Stimulated activated CD8-positive, alpha-beta memory T cell treated with anti-CD3 and anti-CD28 coated beads, Interleukin-4, amount 100 ng/mL, for 1 hour (primary cell): Measurements from ENCODE around the gene AGPAT3.
A peak's percentile ranks its signal among the peaks of the same experiment; 100 is the strongest.

Source experiments
- DNase-seq, 2 donors: peaks; one replicate each; pipeline ENCODE4 v3.0.0-alpha.2; 2020; ENCODE audit warnings: low read depth in 2 of 2, low spot score in 1 of 2

AGPAT3 gene

DNA sequence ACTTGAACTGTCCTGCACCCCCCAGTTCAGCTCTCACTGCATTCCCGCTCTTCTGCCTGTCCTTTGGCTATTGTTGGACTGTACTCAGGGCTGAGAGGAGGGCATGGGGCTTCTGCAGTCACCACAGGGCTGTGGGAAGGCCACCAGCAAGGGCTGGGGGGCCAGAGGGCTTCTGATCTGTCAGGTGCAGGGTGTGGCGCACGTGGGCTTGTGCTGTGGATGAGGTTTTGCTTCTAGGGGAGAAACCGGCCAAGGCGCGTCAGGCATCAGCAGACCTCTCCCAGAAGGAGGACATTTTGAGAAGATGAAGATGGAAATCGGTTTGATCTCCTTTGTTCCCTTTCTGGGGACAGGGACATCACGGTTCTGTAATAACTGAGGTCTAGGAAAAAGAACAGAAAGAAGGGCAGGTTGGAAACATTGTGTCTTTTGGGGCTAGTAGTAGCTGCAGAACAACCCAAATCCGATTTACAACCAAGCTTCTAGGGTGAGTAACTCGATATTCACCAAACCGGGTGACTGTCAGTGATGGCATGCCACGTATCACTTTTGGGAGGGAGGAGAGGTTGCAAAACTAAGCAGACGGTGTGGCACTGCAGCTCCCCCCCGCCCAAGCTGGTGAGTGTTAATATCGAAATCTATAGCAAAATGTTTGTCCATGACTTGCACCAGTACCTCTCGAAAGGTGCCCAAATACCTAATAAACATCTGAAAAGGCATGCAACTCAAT lies 40.9 kb downstream of the AGPAT3 start:
- no peak for DNase-seq

DNA sequence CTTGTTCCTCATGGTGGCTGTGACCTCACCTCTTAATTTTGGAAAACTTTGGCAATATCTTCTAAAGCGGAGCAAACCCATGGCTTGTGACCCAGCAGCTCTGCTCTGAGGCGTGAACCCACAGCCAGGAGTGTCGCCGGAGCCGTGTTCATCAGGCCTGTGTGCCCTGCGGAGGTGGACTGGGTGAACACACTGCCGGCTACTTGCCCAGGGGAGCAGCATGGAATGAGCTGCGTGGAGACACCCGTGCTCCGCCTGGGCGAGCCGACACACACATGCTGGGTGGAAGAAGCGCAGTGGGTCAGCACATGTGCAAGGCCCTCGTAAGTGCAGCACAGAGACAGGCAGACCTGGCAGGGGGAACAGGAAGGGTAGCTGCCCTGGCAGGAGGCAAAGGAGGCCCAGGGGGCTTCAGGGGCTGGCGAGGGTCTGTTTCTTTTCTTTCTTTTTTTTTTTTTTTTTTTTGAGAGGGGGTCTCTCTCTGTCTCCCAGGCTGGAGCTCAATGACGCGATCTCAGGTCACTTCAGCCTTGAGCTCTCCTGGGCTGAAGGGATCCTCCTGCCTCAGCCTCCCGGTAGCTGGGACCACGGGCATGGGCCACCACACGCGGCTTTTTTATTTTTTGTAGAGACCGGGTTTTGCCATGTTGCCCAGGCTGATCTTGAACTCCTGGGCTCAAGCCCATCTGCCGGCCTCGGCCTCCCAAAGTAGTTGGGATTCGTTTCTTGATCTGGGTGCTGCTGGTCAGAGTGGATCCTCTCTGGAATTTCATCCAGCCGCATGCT lies 41.8 kb downstream of the AGPAT3 start:
- no peak for DNase-seq

DNA sequence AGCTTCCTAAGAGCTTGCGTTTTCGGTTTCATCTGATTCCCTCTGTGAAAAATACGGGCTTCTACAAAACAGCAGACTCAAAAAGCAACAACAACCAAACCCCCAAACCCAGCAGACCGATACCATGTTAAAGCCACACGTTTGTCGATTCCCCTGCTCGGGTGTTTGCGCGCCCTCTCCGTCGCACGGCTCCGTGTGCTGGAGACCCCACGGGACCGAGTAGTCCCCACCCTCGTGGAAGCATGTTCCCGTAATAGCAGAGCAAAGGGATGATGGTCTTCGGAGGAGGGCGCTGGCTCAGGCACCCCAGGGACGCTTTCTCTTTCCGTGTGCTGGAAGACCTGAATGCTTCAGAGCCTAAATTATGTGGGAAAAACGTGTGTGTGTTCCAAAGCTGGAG lies 42.7 kb downstream of the AGPAT3 start:
- DNase-seq: no peak

DNA sequence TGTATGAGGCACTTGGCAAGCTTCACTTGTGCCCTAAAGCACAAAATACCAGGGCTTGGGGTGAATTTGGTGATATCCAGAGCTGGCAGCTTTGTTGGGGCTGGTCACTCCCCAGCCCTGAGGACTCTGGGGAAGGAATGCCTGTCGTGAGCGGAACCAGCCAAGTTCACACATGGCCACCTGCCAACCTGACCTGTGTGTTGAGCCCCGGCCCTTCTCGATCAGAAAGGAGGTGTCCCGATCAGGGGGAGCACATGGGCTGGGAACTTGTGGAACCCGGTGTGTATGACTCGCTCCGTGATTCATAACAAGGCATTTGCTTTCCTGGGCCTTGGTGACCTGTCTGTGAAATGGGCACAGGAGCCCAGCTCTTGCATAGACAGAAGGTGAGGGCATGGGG lies 43.1 kb downstream of the AGPAT3 start:
- no peak for DNase-seq

DNA sequence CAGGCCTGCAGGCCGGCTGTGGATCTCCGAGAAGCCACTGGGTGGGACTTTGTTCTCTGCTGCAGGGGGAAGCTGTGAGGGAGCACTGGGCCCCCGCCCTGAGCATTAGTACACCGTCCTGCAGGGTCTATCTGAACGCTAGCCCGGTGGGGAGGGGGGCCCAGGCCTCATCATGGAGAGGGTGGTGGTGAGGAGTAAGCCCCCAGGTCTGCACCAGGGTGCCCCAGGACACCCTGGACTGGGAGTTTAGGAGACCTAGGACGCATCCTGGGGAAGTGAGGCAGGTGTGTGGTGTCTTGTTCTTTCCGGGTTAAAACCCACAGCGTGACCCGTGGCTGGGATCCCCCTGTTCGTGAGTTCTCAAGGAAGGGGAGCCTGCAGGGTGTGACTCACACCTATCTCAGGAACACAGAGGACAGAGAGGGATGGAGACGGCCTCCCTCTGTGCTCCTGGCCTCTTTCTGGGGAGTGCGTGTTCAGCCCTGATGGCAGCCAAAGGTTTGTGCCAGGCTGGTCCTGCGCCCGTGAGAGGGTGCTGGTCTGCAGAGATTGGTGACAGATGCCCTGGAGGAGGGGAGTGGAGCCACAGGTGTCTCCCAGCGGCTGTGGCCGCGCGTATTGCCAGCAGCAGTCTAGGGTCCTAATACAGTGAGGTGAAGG lies 44.8 kb downstream of the AGPAT3 start:
- DNase-seq: no peak

DNA sequence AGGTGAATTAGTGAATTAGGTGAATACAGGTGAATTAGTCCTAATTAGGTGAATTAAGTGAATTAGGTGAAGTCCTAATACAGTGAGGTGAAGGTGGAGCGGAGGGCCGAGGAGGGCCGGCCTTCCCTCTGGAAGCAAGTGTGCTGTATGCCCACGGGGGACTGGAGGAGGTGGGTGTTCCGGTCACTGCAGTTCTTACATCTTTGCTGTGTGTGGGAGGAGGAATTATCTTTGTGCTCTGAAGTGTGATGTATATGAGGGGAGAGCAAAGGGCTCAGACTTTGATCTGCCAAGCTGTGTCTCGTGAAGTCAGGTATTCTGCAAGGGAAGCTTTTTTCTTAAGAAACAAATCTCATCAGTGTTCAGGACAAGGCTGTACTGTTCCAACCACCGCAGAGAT lies 45.4 kb downstream of the AGPAT3 start:
- DNase-seq: no peak

DNA sequence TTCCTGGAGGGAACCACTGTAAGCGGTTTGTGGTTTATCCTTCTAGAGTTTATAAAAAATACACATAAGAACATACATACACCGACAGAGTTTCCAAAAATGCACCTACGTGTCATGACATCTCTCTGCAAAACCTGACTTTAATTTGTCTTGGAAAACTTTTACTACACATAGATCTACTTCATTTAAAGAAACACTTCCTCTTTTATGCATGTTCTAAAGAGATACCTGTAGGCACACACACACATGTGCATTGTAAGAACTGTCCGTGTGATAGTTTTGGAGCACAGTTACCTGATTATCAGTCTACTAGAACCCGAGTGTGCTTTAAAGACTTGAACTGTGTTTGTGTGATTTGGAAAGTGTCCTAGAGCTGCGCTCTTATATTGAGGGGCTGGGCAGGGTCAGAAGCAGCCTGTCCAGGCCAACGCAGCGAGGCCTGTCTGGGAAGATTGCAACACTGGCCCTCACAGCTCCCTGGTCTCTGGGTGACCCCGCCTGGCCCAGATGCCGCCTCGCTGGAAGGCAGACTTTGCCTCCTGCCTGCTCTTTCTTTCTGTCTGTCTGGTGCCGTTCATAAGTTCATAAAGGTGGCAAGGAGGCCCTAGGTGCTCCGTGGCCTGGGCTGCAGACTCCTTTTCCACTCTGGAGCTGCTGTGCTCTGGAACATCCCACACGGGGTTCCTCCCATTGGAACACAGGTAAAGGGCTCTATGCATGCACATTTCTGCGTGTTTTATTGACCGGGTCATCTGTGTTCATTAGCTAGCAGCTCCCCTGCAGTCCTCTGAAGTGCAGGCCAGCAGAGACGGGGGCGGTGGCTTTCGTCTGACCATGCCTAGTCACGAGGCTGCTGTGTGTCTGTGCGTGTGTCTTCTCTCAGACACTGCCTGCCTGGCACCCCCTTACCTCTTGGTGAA lies 46.3 kb downstream of the AGPAT3 start:
- no peak for DNase-seq

DNA sequence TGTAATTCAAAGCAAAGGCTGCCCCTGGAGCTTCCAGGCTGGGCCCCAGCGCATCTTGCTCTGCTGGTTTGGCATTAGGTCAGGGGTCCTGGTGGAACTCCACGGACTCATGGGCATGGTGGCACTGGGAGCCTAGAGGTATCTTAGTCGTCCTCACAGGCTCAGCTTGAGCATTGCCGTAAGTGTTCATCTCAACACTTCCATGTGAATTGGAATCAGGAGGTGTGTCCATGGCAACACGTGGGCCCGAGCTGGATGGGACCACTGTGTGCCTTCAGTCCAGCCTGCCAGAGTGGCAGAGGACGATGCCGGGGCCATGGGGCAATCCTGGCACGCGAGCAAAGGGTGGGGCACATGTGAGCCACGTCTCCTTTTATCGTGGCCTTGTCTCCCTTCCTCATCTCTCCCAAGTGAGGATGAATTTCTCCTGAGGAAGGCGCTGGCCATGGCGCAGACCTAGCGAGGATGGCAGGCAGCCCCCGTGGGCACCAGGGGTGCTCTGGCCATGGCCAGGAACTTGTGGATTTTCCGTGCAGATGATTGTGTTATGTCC lies 47.0 kb downstream of the AGPAT3 start:
- no peak for DNase-seq

DNA sequence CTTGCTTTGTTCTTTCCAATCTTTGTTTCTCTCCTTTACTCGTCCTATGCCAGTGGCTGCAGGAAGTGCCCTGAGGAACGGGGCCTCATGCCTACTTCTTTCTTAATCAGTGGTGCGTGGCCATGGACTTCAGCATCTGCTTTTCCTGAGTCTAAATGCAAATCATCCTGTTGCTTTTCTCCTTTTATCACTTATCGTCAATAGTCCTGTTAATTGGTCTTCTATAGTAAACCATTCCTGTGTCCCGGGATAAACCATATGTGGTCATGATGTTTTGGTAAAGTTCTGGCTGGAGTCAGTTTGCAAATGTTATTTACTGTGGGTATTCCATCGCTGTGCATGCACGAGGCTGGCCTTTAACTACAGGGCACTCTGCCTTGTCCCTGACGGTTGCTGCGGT lies 47.5 kb downstream of the AGPAT3 start:
- DNase-seq: no peak

DNA sequence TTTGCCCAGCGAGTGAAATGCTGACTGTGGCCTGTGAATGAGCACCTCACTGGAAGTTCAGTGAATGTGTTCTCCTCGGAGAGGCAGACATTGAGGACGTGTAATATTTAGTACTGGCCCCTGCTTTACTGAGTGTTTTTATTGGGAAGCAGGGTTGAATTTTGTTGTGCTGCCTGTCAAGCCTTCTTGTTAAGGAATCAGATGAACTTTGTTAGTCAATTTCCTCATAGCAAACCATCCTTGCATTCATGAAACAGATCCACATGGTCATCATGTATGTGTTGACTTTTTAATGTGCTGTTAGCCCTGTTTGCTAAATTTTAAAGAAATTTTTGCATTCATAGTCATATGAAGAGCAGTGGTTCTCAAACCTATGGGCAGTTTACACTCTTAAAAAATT lies 47.9 kb downstream of the AGPAT3 start:
- DNase-seq: no peak

DNA sequence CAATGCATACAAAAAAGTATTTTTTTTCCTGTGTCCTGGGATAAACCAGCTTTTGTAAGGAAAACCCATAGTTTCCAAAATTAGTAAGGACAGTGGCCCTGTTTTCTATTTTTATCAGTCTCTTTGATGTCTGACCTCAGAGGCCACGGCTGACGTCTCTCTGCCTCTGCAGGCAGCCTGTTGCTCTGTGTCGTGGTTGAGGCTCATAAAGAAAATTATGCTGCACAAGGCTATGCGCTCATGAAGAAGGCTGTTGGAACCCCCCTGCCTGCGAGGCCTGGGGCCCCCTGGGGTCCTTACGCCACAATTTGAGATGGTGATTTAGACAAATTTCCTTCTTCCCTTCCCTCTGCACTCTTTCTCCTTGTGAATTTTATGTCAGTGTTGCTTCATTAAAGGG lies 48.9 kb downstream of the AGPAT3 start:
- no peak for DNase-seq

DNA sequence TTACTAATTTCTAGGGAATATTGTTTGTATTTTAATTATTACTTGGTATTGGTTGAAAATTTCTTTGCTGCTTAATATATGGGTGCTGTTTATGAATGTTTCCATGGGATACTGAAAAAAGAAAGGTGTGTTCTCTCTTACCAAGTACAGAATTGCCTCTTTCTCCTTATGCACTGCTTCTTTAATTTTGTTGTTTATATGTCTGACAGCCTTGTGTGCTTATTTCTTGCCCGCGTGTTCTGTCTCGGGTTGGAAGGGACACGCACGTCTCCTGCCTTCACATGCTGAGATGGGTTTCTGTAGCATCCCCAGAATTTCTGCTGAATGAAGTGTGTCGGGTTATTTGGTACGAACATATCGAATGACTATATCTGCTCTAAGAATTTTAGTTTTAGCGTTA lies 51.1 kb downstream of the AGPAT3 start:
- DNase-seq: no peak

DNA sequence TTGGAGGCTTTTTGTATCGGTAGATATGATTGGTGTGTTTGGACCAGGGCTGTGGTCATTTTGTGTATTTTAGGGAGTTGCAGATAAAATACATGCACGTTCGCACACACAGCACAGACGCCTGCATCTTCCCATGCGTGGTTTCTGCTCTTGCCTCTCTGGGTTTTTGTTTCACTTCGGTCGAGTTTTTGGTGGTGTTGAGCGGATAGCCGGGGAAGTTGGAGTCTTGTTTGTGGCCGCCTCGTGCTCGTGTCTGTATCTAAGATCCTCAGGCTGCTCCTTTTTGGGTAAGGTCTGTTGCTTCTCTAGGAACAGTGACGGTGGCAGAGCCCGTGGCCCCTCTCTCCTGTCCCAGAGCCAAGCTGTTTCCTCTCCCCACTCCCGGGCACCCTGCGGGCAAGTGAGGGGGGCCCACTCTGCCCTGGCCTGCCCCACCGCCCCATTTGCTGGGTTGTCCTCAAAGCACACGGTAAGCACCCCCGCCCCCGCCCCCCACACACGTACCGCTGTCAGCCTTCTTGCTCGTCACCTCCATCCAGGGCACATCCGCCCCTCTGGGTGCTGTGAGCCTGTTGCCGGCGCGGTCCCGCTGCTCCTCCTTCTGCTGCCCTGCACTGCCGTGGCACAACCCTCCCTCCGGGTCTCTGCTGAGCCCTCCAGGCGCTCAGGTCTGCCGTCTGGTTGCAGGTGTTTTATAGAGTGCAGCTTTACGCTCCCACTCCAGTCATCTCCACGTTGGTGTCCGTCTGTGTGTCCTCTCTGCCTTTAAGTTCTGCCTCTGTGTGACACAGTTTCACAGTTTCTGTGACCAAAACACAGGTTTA lies 51.9 kb downstream of the AGPAT3 start:
- peak; percentile 18 to 43 for DNase-seq

DNA sequence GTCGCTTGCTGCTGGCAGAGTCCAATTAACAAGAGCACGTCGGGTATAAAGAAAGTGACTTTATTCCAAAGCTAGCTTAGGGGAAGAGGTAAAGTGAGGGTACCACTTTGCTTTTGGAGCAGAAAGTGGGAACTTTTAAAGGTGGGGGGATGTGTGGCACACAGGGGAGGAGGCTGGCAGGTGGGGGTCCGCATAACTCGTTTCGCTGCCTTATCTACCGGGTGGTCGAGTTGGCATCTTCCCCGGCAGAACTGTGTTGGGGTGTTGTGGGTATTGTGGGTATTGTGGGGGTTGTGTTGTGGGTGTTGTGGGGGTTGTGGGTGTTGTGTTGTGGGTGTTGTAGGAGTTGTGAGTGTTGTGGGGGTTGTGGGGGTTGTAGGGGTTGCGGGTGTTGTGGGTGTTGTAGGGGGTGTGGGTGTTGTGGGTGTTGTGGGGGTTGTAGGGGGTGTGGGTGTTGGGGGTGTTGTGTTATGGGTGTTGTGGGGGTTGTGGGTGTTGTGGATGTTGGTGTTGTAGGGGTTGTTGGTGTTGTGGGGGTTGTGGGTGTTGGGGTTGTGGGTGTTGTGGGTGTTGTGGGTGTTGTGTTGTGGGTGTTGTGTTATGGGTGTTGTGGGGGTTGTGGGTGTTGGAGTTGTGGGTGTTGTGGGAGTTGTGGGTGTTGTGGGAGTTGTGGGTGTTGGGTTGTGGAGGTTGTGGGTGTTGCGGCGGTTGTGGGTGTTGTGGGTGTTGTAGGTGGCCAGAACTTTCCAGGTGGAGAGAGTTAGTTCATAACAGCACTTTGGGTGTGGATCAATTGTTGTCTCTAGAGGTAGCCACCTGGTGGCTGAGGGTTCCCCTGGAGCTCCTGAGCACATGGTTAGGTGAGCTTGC lies 52.7 kb downstream of the AGPAT3 start:
- DNase-seq: no peak

DNA sequence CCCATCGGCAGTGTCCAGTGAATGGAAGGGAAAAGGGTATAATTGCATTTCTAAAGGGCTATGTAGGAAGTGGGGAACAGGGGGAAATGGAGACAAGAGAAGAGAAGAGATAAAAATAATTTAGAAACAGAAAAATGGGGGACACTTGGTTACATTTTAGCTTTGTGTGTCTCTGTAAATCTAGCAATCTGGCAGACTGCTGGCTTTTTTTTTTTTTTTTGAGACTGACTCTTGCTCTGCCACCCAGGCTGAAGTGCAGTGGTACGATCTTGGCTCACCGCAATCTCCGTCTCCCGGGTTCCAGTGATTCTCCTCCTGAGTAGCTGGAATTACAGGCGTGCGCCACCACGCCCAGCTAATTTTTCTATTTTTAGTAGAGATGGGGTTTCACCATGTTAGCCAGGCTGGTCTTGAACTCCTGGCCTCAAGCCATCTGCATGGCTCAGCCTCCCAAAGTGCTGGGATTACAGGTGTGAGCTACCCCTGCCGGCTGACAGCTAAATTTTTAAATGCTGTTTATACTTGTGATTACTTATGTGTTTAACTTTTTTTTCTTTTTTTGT lies 53.4 kb downstream of the AGPAT3 start:
- DNase-seq: no peak

DNA sequence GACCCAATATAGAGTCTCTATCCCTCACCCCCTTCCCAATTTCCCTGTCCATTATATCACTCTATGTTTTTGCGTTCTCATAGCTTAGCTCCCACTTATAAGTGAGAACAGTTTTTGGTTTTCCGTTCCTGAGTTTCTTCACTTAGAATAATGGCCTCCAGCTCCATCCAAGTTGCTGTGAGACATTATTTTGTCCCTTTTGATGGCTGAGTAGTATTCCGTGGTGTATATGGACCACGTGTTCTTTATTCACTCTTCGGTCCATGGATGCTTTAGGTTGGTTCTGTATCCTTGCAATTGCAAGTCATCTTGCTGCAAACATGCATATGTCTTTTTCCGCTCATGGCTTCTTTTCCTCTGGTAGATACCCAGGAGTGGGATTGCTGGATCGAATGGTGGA lies 54.3 kb downstream of the AGPAT3 start:
- DNase-seq: no peak

DNA sequence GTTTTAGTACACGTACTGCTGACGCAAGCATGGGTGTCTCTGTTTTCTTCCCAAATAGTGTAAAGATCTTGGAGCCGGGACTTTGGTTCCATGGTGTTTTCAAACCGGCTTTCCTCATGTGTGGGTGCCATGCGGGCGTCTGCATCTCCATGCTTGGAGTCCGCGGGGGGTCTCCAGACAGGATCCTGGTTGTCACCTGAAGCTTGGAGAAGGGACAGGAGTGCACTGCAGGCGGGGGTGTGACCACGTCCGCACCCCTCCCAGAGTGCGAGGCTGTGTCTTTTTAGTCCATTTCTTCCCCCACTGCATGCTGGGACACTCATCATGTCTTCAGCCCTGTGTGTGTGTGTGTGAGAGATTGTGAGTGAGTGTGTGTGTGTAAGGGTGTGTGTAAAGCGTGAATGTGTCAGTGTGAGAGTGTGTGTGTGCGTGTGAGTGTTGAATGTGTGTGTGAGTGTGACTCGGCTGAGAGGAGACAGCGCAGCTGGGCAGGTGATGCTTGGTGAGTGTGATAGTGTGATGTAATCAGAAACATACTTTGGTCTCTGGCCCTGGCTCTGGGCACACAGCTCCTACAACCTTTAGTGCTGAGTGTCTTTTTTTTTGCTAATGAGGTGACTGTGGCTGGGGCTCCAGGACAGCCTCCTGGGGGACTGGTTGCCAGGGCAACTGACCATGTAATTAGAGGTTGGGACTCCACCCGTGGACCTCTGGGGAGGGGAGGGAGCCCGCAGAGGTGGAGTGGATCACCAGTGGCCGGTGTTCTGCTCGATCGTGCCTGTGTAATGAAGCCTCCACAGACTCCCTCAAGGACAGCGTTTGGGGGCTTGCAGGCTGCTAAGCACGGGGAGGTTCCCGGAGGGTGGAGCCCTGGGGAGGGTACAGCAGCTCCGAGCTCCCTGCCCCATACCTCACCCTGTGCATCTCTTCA lies 55.1 kb downstream of the AGPAT3 start:
- no peak for DNase-seq

DNA sequence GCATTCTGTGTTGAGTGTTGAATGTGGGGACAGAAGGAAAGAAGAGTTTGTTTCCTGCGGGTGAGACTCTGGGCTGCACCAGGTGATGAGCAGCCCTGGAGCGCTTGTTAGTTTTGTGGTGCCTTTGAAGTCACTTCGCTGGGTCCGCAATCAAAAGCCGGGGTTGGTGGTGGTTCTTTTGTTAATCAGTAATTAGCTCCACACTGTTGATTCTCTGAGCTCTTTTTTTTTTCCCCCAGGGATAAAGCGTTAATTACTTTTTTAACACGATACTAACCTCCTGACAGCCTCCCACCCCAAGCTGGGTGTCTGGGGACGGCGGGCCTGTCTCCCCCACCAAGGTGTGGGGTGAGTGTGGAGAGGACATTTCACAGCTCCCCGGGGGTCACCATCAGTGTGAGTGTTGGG lies 56.6 kb downstream of the AGPAT3 start:
- DNase-seq: no peak
